ENCODE measurements around the gene CCDC172.

GRCh38 chr10:116427671-116428070 is 103.4 kb downstream of the CCDC172 start, which contains the start of gene PNLIPRP3:
- TF ChIP-seq, protein P1, sequence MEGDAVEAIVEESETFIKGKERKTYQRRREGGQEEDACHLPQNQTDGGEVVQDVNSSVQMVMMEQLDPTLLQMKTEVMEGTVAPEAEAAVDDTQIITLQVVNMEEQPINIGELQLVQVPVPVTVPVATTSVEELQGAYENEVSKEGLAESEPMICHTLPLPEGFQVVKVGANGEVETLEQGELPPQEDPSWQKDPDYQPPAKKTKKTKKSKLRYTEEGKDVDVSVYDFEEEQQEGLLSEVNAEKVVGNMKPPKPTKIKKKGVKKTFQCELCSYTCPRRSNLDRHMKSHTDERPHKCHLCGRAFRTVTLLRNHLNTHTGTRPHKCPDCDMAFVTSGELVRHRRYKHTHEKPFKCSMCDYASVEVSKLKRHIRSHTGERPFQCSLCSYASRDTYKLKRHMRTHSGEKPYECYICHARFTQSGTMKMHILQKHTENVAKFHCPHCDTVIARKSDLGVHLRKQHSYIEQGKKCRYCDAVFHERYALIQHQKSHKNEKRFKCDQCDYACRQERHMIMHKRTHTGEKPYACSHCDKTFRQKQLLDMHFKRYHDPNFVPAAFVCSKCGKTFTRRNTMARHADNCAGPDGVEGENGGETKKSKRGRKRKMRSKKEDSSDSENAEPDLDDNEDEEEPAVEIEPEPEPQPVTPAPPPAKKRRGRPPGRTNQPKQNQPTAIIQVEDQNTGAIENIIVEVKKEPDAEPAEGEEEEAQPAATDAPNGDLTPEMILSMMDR (IDR thresholded peaks at IDR 0.05) = no peak
- TF ChIP-seq POLR2A (IDR thresholded peaks at IDR 0.05) = no peak

Data from testis (tissue), 2 donors.